ENCODE results near the gene ZNF862. TPM values are rescaled to one million over a fixed set of nuclear protein-coding genes. Genes with fewer than 3 reads are reported as not detected.

ZNF862 gene
- total and polyA plus RNA-seq, 12 donors, result 3.9 to 13.3 (median 10.2) TPM

GRCh38 chr7:149855361-149856305 is 17.5 kb downstream of the ZNF862 start:
- ATAC-seq (peak in 6 of 8 donors; percentile 33 to 56 (median 48)), DNase-seq (no peak)
- TF ChIP-seq CTCF (IDR thresholded peaks at IDR 0.05), result no peak
- H3K4me3 ChIP-seq, result no peak overlapping the region
- H3K27me3 ChIP-seq, result no peaks in the 10 kb centered on the region
- peaks cover 0 to 40% (median 23%) of the 10 kb centered on the region in 9 donors for H3K36me3 ChIP-seq
- H3K9me3 ChIP-seq, result no peaks in the 10 kb centered on the region
- WGBS, 2 donors, result 61 to 68% methylated on average over 16 of the region's 16 CpGs
- H3K27ac ChIP-seq, result peak overlapping the region in 6 of 10 donors; percentile 8 to 55 (median 28)
- intact Hi-C loops (cut with DNase I), result no loop called here
- peaks cover 5 to 21% (median 16%) of the 10 kb centered on the region in 9 donors for H3K4me1 ChIP-seq

GRCh38 chr7:149856583-149856982 is 18.4 kb downstream of the ZNF862 start:
- peaks cover 0 to 49% (median 32%) of the 10 kb centered on the region in 9 donors for H3K36me3 ChIP-seq
- no peak overlapping the region for H3K4me3 ChIP-seq
- TF ChIP-seq CTCF (IDR thresholded peaks at IDR 0.05), result no peak
- H3K4me1 ChIP-seq, result peaks cover 5 to 21% (median 16%) of the 10 kb centered on the region in 9 donors
- WGBS, 2 donors, result 77 to 80% methylated on average over 8 of the region's 8 CpGs
- intact Hi-C loops (cut with DNase I), result no loop called here
- H3K9me3 ChIP-seq, result no peaks in the 10 kb centered on the region
- H3K27ac ChIP-seq, result no peak overlapping the region
- ATAC-seq, result no peak
- H3K27me3 ChIP-seq, result no peaks in the 10 kb centered on the region
- DNase-seq, result no peak

- Histone ChIP-seq H3K4me3 (no peak overlapping the region), H3K27me3 (no peaks in the 10 kb centered on the region), H3K4me1 (peaks cover 5 to 20% (median 16%) of the 10 kb centered on the region in 9 donors), H3K36me3 (peaks cover 0 to 59% (median 39%) of the 10 kb centered on the region in 9 donors), H3K9me3 (no peaks in the 10 kb centered on the region), H3K27ac (no peak overlapping the region)
- ATAC-seq, result no peak
- 75 to 91% methylated on average over 6 of the region's 6 CpGs for whole genome bisulfite sequencing, 2 donors
- intact Hi-C loops (cut with DNase I), result no loop called here
- no peak for DNase-seq
- no peak for TF ChIP-seq CTCF (IDR thresholded peaks at IDR 0.05)
These were observed 21.2 kb downstream of the ZNF862 start for GRCh38 chr7:149859369-149859768.

GRCh38 chr7:149859876-149860275 is 21.7 kb downstream of the ZNF862 start:
- no peak overlapping the region for H3K27ac ChIP-seq
- peaks cover 0 to 64% (median 44%) of the 10 kb centered on the region in 9 donors for H3K36me3 ChIP-seq
- H3K27me3 ChIP-seq, result no peaks in the 10 kb centered on the region
- H3K4me1 ChIP-seq, result peaks cover 3 to 15% (median 13%) of the 10 kb centered on the region in 9 donors
- WGBS, 2 donors, result 94% methylated on average over 4 of the region's 4 CpGs
- no peak for TF ChIP-seq CTCF (IDR thresholded peaks at IDR 0.05)
- DNase-seq (no peak), ATAC-seq (no peak)
- intact Hi-C loops (cut with DNase I), result no loop called here
- H3K4me3 ChIP-seq, result no peak overlapping the region
- H3K9me3 ChIP-seq, result no peaks in the 10 kb centered on the region
